Hippocampal formation (tissue), 2 donors: ENCODE results near the gene MAST2.

Source experiments
- DNase-seq, 2 donors: peaks; one replicate each; lab custom pipeline; 2025; lab: John Stamatoyannopoulos, UW

MAST2 gene

GRCh38 chr1:45982359-45982758 lies 178.9 kb downstream of the MAST2 start:
- no peak for DNase-seq

GRCh38 chr1:45983967-45984366 lies 180.6 kb downstream of the MAST2 start:
- no peak for DNase-seq

- no peak for DNase-seq
Observed at GRCh38 chr1:45987204-45987603, 183.8 kb downstream of the MAST2 start.

- no peak for DNase-seq
Observed at GRCh38 chr1:45989249-45989648, 185.8 kb downstream of the MAST2 start.

- no peak for DNase-seq
Observed at GRCh38 chr1:45994423-45994822, 191.0 kb downstream of the MAST2 start.

GRCh38 chr1:45995298-45995697 lies 191.9 kb downstream of the MAST2 start:
- DNase-seq = no peak

- no peak for DNase-seq
Observed at GRCh38 chr1:45998020-45998617, 194.7 kb downstream of the MAST2 start.

GRCh38 chr1:45999507-45999906 lies 196.1 kb downstream of the MAST2 start:
- DNase-seq = no peak

GRCh38 chr1:46001081-46001785 lies 197.8 kb downstream of the MAST2 start:
- no peak for DNase-seq

- no peak for DNase-seq
Observed at GRCh38 chr1:46002551-46003150, 199.2 kb downstream of the MAST2 start.

GRCh38 chr1:46003315-46003714 lies 199.9 kb downstream of the MAST2 start:
- DNase-seq = no peak

- DNase-seq = no peak
Observed at GRCh38 chr1:46004492-46004891, 201.1 kb downstream of the MAST2 start.

GRCh38 chr1:46005594-46005993 lies 202.2 kb downstream of the MAST2 start:
- DNase-seq = no peak

GRCh38 chr1:46008585-46008984 lies 205.2 kb downstream of the MAST2 start:
- DNase-seq = no peak

- no peak for DNase-seq
Observed at GRCh38 chr1:46010611-46011010, 207.2 kb downstream of the MAST2 start.

- no peak for DNase-seq
Observed at GRCh38 chr1:46011121-46011695, 207.8 kb downstream of the MAST2 start.

- no peak for DNase-seq
Observed at GRCh38 chr1:46012236-46012635, 208.8 kb downstream of the MAST2 start.

- DNase-seq = no peak
Observed at GRCh38 chr1:46013581-46013980, 210.2 kb downstream of the MAST2 start.

- DNase-seq = peak in 1 of 2 donors; percentile 19
Observed at GRCh38 chr1:46017876-46018503, 214.6 kb downstream of the MAST2 start.

GRCh38 chr1:46019348-46019747 lies 215.9 kb downstream of the MAST2 start:
- no peak for DNase-seq

- DNase-seq = no peak
Observed at GRCh38 chr1:46020010-46020409, 216.6 kb downstream of the MAST2 start.
